ENCODE measurements around the gene SLC38A8. TPM values are rescaled to one million over a fixed set of nuclear protein-coding genes. Genes with fewer than 3 reads are reported as not detected.

SLC38A8 gene
- total RNA-seq, 1 experiment from 2014 or later: 0.35 TPM

DNA sequence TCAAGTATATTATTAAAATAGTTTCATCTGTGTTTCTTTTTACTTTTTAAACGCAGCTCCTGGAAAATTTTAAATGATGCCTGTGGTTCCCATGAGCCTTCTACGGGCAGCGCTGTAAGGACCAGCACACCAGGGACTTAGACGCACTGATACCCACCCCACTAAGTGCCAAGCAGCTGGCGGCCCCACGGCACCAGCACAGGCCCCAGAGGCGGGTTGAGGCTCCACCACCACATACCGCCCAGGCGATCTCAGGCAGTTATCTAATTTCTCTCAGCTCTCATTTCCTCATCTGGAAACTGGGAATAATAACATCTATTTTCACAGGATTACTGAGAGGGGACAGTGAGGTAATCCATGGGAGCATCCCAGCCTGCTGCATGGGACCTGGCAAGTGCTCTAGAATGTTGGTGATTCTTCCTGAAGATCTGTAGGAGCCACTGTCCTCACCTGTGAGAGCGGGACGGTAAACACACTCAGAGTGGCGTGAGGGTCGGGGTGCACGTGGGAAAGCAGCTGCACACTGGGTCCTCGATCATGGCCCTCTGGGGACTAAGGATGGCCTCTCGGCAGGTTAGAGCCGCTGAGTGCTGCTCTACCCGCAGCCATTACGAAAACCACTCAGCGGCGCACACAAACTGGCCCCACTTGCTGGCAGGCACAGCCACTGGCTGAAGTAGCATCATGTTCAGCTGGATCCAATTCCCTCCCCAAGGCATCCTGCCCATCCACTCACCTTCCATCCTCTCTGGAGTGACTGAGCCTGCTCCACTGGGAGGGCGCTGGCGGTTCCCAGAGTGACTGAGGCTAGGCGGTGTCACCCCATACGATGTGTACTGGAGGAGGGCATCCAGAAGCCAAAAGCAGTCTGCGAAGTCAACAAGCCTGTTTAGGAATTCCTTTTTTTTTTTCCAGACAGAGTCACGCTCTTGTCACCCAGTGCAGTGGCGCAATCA lies 17.6 kb upstream of the SLC38A8 start:
- H3K9ac ChIP-seq (ENCODE audit: extremely low read depth, insufficient read length, low read length): no peak overlapping the region
- no peak overlapping the region for H2AFZ ChIP-seq (ENCODE audit: low read length)
- Mint-ChIP-seq H3K4me3 (no peak overlapping the region), H3K9me3 (no peaks in the 10 kb centered on the region), H3K4me1 (peaks cover 7 to 9% of the 10 kb centered on the region in 2 experiments), H3K27me3 (ENCODE audit: low read depth) (no peaks in the 10 kb centered on the region), H3K27ac (no peak overlapping the region), H3K36me3 (ENCODE audit: insufficient read depth in 1 of 3, low read depth in 3 of 3) (peaks cover 10 to 78% (median 55%) of the 10 kb centered on the region in 3 experiments; a peak in 6 of 7 replicates)
- no peaks in the 10 kb centered on the region for H3K79me1 ChIP-seq (ENCODE audit: insufficient read depth, low read depth, low read length, poor library complexity, severe bottlenecking)
- TF ChIP-seq, protein P1, sequence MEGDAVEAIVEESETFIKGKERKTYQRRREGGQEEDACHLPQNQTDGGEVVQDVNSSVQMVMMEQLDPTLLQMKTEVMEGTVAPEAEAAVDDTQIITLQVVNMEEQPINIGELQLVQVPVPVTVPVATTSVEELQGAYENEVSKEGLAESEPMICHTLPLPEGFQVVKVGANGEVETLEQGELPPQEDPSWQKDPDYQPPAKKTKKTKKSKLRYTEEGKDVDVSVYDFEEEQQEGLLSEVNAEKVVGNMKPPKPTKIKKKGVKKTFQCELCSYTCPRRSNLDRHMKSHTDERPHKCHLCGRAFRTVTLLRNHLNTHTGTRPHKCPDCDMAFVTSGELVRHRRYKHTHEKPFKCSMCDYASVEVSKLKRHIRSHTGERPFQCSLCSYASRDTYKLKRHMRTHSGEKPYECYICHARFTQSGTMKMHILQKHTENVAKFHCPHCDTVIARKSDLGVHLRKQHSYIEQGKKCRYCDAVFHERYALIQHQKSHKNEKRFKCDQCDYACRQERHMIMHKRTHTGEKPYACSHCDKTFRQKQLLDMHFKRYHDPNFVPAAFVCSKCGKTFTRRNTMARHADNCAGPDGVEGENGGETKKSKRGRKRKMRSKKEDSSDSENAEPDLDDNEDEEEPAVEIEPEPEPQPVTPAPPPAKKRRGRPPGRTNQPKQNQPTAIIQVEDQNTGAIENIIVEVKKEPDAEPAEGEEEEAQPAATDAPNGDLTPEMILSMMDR (conservative IDR thresholded peaks at IDR 0.05): no peak
- no peak overlapping the region for H2AK5ac ChIP-seq (ENCODE audit: insufficient read length, low read length)
- H3K56ac ChIP-seq (ENCODE audit: insufficient read length, low read depth, low read length): no peak overlapping the region
- no peak for DNase-seq
- H4K8ac ChIP-seq (replicated peaks; ENCODE audit: insufficient read length, low read depth, low read length): no peak overlapping the region
- no peak overlapping the region for H3K4ac ChIP-seq (ENCODE audit: low read depth, low read length)
- no peak overlapping the region for H3K18ac ChIP-seq (ENCODE audit: insufficient read length, low read depth, low read length)
- H2BK12ac ChIP-seq (ENCODE audit: insufficient read length, low read depth, low read length): no peak overlapping the region
- H3K27ac ChIP-seq (ENCODE audit: insufficient read length, low read depth, low read length): no peak overlapping the region
- no peak overlapping the region for H4K5ac ChIP-seq (ENCODE audit: insufficient read length, low read depth, low read length)
- H2BK5ac ChIP-seq (ENCODE audit: insufficient read length, low read length): no peak overlapping the region
- H3K79me2 ChIP-seq (ENCODE audit: insufficient read depth, low read length): no peaks in the 10 kb centered on the region
- no peak overlapping the region for H3K4me2 ChIP-seq (ENCODE audit: insufficient read depth, insufficient read length, low read length)
- H3T11ph ChIP-seq (ENCODE audit: low read length): no peak overlapping the region
- H3K14ac ChIP-seq (ENCODE audit: insufficient read depth, low read length): no peak overlapping the region
- H3K23me2 ChIP-seq (ENCODE audit: insufficient read length, low read depth, low read length, poor library complexity, severe bottlenecking): no peaks in the 10 kb centered on the region
- H3K23ac ChIP-seq (ENCODE audit: insufficient read length, low read depth, low read length): no peak overlapping the region
- no peak overlapping the region for H2BK120ac ChIP-seq (ENCODE audit: low read depth, low read length, poor library complexity, severe bottlenecking)
- H2BK15ac ChIP-seq (ENCODE audit: low read depth, low read length): no peak overlapping the region
- H3K4me1 ChIP-seq (ENCODE audit: insufficient read depth, low read length): no peaks in the 10 kb centered on the region
- H3K9me3 ChIP-seq (ENCODE audit: control insufficient read depth, low read depth, low read length): no peaks in the 10 kb centered on the region
- no peaks in the 10 kb centered on the region for H4K20me1 ChIP-seq (ENCODE audit: control insufficient read depth, insufficient read depth, insufficient read length)
- WGBS (ENCODE audit: extremely low coverage, insufficient read length, low lambda C conversion rate): no CpG with 5 or more reads among the region's 28 CpGs
- no peak overlapping the region for H4K91ac ChIP-seq (ENCODE audit: insufficient read length, low read depth, low read length)
- H3K27me3 ChIP-seq (ENCODE audit: insufficient read depth, low read length): no peaks in the 10 kb centered on the region
- H2BK20ac ChIP-seq (ENCODE audit: low read depth, low read length, poor library complexity, severe bottlenecking): no peak overlapping the region
